Stomach smooth muscle (tissue), 2 donors: Measurements from ENCODE around the gene SPRYD7.
"Not testable (repeated sequence)": the region's sequence is repeated elsewhere in the genome, so short reads cannot be mapped to it uniquely, and the experiment has no call there.

Experiments used
- H3K27ac ChIP-seq: one replicate; pipeline ENCODE4 v1.7.0; 2013; ENCODE audit warnings: mild to moderate bottlenecking, low read length, inconsistent platforms
- H3K27me3 ChIP-seq, 2 donors: one replicate each; pipeline ENCODE4 v1.7.0; 2013; ENCODE audit warnings: low read length in 2 of 2; ENCODE audit not compliant: insufficient read depth in 2 of 2, control insufficient read depth in 1 of 2
- H3K36me3 ChIP-seq, 2 donors: one replicate each; pipeline ENCODE4 v1.7.0; 2013; ENCODE audit warnings: low read length in 2 of 2; ENCODE audit not compliant: control insufficient read depth in 2 of 2, insufficient read depth in 2 of 2
- H3K4me1 ChIP-seq: one replicate; pipeline ENCODE4 v1.7.0; 2013; ENCODE audit warnings: low read length; ENCODE audit not compliant: control insufficient read depth, insufficient read depth
- H3K4me3 ChIP-seq, 2 donors: one replicate each; pipeline ENCODE4 v1.7.0; 2013; ENCODE audit warnings: low read length in 2 of 2
- H3K9ac ChIP-seq, 2 donors: one replicate each; pipeline ENCODE4 v1.7.0; 2013; ENCODE audit warnings: low read length in 2 of 2, mild to moderate bottlenecking in 1 of 2
- H3K9me3 ChIP-seq, 2 donors: one replicate each; pipeline ENCODE4 v1.7.0; 2013; ENCODE audit warnings: low read length in 2 of 2; ENCODE audit not compliant: control insufficient read depth in 2 of 2
- donor health status: healthy.
- donor health status: Pancreatic carcinoma.

SPRYD7 gene

DNA sequence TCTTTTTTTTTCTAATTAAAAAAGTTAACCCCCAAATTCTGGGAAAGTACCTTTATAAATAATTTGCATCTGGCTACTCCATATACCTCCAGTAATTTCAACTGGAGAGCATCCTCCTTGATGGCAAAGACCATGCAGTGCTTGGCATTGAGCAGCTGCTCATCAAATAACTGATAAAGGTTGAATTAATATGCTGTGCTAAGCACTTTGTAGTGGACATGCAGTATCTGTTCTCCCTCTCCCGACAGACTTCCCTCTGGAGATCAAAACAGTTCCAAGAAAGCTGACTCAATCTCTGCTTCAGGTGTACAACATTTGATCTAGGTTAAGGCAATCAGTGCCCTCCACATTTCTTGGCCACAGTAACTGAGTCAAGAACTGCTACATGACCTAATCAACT, 3.3 kb downstream of the SPRYD7 start:
- Histone ChIP-seq H3K4me1 (peaks cover 4% of the 10 kb centered on the region), H3K36me3 (no peaks in the 10 kb centered on the region), H3K9me3 (no peaks in the 10 kb centered on the region), H3K9ac (no peak overlapping the region), H3K4me3 (no peak overlapping the region), H3K27me3 (no peaks in the 10 kb centered on the region), H3K27ac (no peak overlapping the region)

- Histone ChIP-seq H3K36me3 (peaks cover 0 to 3% of the 10 kb centered on the region in 2 donors), H3K9me3 (no peaks in the 10 kb centered on the region), H3K4me1 (peaks cover 4% of the 10 kb centered on the region), H3K9ac (no peak overlapping the region), H3K27me3 (no peaks in the 10 kb centered on the region), H3K27ac (no peak overlapping the region), H3K4me3 (no peak overlapping the region)
These were observed 4.1 kb downstream of the SPRYD7 start for GRCh38 chr13:49932066-49932465.

- Histone ChIP-seq H3K4me1 (no peaks in the 10 kb centered on the region), H3K27me3 (no peaks in the 10 kb centered on the region), H3K4me3 (no peak overlapping the region), H3K9me3 (no peaks in the 10 kb centered on the region), H3K27ac (no peak overlapping the region), H3K36me3 (peaks cover 0 to 3% of the 10 kb centered on the region in 2 donors), H3K9ac (no peak overlapping the region)
These were observed 8.4 kb downstream of the SPRYD7 start for GRCh38 chr13:49927755-49928154.

GRCh38 chr13:49925881-49926418, 10.2 kb downstream of the SPRYD7 start:
- no peak overlapping the region for H3K27ac ChIP-seq
- no peaks in the 10 kb centered on the region for H3K9me3 ChIP-seq
- no peak overlapping the region for H3K9ac ChIP-seq
- no peaks in the 10 kb centered on the region for H3K27me3 ChIP-seq
- no peaks in the 10 kb centered on the region for H3K4me1 ChIP-seq
- no peak overlapping the region for H3K4me3 ChIP-seq
- H3K36me3 ChIP-seq = peaks cover 3 to 6% of the 10 kb centered on the region in 2 donors

GRCh38 chr13:49922301-49922700, 13.8 kb downstream of the SPRYD7 start:
- no peaks in the 10 kb centered on the region for H3K27me3 ChIP-seq
- no peak overlapping the region for H3K4me3 ChIP-seq
- H3K9me3 ChIP-seq = no peaks in the 10 kb centered on the region
- H3K36me3 ChIP-seq = peaks cover 2 to 8% of the 10 kb centered on the region in 2 donors
- no peaks in the 10 kb centered on the region for H3K4me1 ChIP-seq
- H3K9ac ChIP-seq = no peak overlapping the region
- no peak overlapping the region for H3K27ac ChIP-seq

- H3K36me3 ChIP-seq = peaks cover 11 to 12% of the 10 kb centered on the region in 2 donors
- H3K27ac ChIP-seq, H3K9ac ChIP-seq, H3K9me3 ChIP-seq, H3K4me3 ChIP-seq, H3K27me3 ChIP-seq, H3K4me1 ChIP-seq: not testable (repeated sequence)
These were observed 15.2 kb downstream of the SPRYD7 start for GRCh38 chr13:49920969-49921368.

DNA sequence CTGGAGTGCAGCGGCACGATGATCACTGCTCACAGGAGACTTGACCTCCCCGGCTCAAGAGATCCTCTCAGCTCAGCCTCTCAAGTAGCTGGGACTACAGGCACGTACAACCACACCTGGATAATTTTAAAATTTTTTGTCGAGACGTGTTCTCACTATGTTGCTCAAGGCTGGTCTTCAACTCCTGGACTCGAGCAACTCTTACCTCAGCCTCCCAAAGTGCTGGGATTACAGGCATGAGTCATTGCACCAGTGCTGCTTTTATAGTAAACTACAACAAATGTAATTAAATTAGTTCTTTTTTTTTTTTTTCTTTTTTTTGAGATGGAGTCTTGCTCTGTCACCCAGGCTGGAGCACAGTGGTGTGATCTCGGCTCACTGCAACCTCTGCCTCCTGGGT, 18.0 kb downstream of the SPRYD7 start:
- H3K27ac ChIP-seq, H3K9me3 ChIP-seq, H3K4me3 ChIP-seq, H3K4me1 ChIP-seq, H3K27me3 ChIP-seq, H3K9ac ChIP-seq: not testable (repeated sequence)
- H3K36me3 ChIP-seq = peaks cover 11 to 18% of the 10 kb centered on the region in 2 donors

- peaks cover 11 to 14% of the 10 kb centered on the region in 2 donors for H3K36me3 ChIP-seq
These were observed 21.2 kb downstream of the SPRYD7 start for GRCh38 chr13:49914947-49915346.

GRCh38 chr13:49908637-49909036, 27.5 kb downstream of the SPRYD7 start:
- no peaks in the 10 kb centered on the region for H3K4me1 ChIP-seq
- H3K9ac ChIP-seq = no peak overlapping the region
- H3K27me3 ChIP-seq = no peaks in the 10 kb centered on the region
- peaks cover 2 to 3% of the 10 kb centered on the region in 2 donors for H3K36me3 ChIP-seq
- H3K9me3 ChIP-seq = no peaks in the 10 kb centered on the region
- H3K4me3 ChIP-seq = no peak overlapping the region
- H3K27ac ChIP-seq = no peak overlapping the region

More at GRCh38 chr13:49914947-49915346, 21.2 kb downstream of the SPRYD7 start:
- no peaks in the 10 kb centered on the region for H3K27me3 ChIP-seq
- H3K27ac ChIP-seq = no peak overlapping the region
- no peaks in the 10 kb centered on the region for H3K9me3 ChIP-seq
- H3K4me1 ChIP-seq = no peaks in the 10 kb centered on the region
- H3K4me3 ChIP-seq = no peak overlapping the region
- H3K9ac ChIP-seq = no peak overlapping the region

GRCh38 chr13:49904729-49905456, 31.2 kb downstream of the SPRYD7 start:
- H3K4me1 ChIP-seq = no peaks in the 10 kb centered on the region
- H3K4me3 ChIP-seq = no peak overlapping the region
- H3K36me3 ChIP-seq = no peaks in the 10 kb centered on the region
- H3K9ac ChIP-seq = no peak overlapping the region
- H3K27me3 ChIP-seq = no peaks in the 10 kb centered on the region
- no peak overlapping the region for H3K27ac ChIP-seq
- H3K9me3 ChIP-seq = no peaks in the 10 kb centered on the region

- Histone ChIP-seq H3K9ac (no peak overlapping the region), H3K27me3 (no peaks in the 10 kb centered on the region), H3K4me3 (no peak overlapping the region), H3K9me3 (no peaks in the 10 kb centered on the region), H3K27ac (no peak overlapping the region), H3K4me1 (no peaks in the 10 kb centered on the region), H3K36me3 (no peaks in the 10 kb centered on the region)
These were observed 37.3 kb downstream of the SPRYD7 start for GRCh38 chr13:49898792-49899191.
